ENCODE data around the gene PAGE3. TPM values are rescaled to one million over a fixed set of nuclear protein-coding genes. Genes with fewer than 3 reads are reported as not detected.

The PAGE3 gene, protein sequence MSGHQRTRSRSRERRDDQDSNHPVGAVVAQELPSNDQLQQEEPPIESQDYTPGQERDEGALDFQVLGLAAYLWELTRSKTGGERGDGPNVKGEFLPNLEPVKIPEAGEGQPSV
- total RNA-seq: not detected

DNA sequence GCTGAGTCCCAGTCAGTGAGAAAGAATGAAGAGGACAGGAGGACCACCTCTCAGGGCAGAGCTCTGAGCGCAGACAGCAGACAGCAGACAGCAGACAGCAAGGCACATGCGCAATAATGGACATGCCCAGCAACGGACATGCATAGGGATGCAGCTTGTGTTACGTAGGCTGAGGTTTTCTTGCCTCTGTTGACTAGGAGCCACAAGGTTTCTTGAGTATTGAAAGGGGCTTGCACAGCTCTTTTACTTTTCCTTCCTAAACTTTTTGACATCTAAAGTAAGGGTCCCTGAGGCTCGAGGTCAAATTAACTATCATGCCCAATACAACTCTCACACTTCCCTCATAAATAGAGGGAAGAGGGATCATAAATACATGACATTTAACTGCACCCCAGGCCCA, at the start of gene PAGE3:
Gene PAGE3, minus strand, starts transcription at position 101 of the 400 bp plus-strand sequence. CDS start 1,013 bp downstream, outside the sequence.
- no peak for FAIRE-seq
- DNase-seq (ENCODE audit: low spot score in 2 of 2): no peak

DNA sequence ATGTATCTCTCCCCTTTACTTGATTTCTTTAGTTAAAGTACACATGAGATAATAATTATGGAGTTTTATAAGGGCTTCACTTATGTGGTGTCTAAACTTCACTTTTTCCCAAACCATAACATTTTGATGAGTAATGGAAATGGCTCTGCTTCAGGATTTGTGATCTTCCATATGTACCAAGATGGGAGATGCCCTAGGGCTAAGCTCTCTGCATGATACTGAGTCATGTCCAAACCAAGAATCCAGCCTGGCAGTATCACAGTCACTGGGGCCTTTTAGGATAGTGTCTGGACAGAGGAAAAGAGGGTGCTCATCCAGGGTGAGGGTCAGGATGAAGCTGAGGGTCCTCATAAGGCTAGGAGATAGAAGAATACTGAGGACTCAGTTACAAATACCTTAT, 47.9 kb upstream of the PAGE3 start:
- FAIRE-seq: no peak
- no peak for DNase-seq (ENCODE audit: low spot score in 2 of 2)

DNA sequence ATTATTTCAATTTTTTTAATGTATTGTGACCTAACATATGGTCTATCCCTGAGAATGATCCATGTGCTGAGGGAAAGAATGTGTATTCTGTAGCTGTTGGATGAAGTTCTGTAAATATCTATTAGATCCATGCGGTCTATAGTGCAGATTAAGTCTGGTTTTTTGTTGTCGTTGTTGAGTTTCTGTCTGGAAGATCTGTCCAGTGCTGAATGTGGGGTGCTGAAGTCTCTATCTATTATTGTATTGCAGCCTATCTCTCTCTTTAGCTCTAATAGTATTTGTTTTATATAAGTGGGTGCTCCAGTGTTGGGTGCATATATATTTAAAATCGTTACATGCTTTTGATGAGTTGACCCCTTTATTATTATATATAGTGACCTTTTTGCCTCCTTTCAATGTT, 26.2 kb upstream of the PAGE3 start:
- FAIRE-seq (no peak), DNase-seq (ENCODE audit: low spot score in 2 of 2) (no peak)

DNA sequence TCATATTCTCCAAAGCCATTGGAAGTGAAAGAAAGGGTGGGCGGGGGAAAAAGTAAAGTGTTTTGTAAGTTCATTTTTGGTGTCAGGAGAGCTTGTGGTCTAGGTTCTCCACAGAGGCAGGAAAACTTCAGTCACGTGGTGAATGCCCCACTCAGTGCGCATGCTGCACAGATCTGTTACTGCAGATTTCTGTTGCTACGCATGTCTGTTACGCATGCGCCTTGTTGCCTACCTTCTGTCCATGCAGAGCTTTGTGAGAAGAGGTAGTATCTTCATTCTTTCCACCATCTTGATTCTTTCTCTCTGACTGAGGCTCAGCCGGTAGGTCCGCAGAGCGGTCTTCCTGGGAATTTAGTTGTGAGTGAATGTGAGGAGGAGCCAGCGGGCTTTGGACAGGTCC, 15.1 kb upstream of the PAGE3 start:
- DNase-seq (ENCODE audit: low spot score in 2 of 2) (no peak), FAIRE-seq (no peak)

DNA sequence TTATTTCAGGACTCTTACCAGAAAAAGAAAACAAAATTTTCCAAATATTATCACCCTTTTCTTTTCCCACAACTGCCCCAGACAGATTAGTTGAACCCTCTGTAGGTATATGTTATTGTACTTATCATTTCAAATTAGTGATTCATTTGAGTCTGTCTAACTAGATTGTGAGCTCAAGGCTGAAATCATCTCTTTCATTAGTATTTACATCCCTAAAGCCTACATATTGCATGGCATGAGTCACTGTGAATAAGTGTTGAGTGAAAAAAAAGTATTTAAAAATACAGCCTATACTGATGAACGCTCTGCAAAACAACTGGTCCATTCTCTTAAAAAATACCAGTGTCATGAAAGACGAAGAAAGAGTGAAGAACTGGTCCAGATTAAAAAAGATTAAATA, 3.9 kb downstream of the PAGE3 start:
- FAIRE-seq (no peak), DNase-seq (ENCODE audit: low spot score in 2 of 2) (no peak)

DNA sequence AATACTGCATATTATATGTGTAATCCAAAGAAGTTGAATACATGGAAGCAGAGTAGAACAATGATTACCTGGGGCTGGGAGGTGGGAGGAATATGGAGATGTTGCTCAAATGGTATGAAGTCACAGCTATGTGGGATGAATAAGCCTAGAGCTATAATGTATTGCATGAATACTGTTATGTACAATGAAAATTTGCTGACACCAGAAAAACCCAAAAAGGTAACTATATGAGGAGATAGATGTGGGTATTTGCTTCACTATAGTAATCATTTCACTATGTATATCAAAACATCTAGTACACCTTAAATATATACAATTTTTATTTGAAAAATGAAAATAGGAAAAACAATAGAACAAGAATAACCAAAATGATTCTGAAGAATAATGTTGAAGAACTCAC, 11.2 kb downstream of the PAGE3 start:
- FAIRE-seq: peak; percentile 10
- no peak for DNase-seq (ENCODE audit: low spot score in 2 of 2)

DNA sequence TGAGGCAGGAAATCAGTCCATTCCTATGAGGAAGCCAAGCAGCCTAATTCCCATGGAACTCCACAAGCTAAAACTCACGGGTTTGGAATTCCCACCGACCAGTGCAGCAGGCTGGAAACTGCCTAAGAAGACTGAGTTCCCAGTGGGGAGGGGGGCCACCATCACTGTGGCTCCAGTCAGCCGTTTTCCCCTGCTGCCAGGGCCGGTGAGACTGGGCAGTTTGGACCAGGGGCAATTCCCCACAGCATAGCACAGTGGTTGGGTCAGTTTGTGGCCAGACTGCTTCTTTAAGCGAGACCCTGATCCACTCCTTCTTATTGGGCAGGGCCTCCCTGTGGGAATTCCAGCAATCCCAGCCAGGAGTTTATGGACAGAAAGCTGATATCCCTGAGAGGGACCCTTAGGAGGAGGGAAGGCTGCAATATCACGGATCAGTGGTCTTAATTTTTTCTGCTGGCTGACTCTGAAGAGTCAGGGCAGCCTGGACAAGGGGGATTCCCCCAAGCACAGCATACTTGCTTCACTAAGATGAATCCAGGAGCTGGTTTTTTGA, 23.9 kb downstream of the PAGE3 start:
- DNase-seq (ENCODE audit: low spot score in 2 of 2): no peak
- FAIRE-seq: no peak

DNA sequence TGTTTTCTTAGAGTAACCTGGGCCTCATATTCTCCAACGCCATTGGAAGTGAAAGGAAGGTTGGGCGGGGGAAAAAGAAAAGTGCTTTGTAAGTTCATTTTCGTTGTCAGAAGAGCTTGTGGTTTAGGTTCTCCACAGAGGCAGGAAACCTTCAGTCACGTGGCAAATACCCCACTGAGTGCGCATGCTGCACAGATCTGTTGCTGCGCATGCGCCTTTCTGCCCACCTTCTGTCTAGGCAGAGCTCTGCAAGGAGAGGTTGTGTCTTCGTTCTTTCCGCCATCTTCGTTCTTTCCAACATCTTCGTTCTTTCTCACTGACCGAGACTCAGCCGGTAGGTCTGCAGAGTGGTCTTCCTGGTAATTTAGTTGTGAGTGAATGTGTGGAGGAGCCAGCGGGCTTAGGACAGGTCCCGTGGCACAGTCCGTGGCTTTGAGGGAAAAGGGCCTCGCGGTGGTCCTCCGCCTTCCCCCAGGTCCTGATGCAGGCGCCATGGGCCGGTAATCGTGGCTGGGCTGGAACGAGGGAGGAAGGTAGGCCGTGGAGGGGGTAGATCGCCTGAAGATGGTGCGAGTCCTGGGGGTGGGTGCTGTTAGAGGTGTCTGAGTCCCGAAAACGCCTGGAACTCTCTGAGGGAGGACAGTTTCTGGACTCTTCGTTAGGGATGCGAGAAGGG, 44.5 kb downstream of the PAGE3 start, which contains the start of gene PAGE5:
Gene PAGE5, plus strand, starts transcription at position 228 of the 676 bp plus-strand sequence. CDS start 1,037 bp downstream, outside the sequence.
- no peak for FAIRE-seq
- DNase-seq (ENCODE audit: low spot score in 2 of 2): no peak

DNA sequence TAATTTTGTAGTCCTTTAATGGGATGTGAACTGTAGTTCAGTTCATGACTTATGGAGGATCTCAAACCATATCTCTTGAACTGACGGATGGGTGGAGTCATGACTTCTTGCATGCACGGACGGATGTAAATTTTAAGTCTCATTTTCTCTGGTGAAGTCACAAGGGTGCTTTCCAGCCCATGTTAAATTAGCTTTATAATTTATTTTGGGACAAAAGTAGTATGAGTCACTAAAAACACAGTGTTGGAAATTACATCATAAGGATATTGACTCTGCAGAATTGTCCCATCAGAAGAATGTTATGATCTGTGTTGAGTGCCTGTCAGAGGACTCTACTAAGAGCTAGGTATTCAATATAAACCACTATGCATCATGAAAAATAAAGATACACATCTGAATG, 51.3 kb downstream of the PAGE3 start:
- DNase-seq (ENCODE audit: low spot score in 2 of 2) (no peak), FAIRE-seq (no peak)

DNA sequence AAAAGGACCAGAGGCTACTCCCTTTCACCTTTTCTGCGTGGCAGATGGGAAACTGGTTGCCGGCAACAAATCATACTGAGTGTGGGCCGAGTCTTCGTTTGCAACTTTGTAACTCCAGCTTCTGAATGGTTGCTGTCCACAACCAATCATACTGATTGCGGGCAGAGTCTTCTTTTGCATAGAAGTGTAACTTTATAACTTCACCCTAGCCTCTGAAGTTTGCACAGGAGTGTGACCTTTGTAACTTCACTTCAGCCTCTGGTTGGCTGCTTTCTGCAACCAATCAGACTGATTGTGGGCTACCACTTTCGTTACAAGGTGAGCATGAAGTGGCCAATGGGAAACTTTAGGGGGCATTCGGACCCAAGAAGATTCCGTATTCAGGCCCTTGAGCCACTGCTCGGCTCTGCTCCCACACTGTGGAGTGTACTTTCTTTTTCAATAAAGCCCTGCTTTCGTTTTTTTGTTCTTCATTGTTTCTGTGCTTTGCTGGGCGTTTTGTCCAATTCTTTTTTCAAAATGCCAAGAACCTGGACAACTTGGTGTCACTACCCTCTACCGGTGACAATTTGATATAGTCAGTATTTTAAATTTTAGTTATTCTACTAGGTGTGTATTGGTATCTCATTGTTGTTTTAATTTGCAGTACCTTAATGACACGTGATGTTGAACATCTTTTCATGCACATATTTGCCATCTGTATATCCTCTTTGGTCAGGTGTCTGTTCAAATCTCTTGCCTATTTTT, 53.6 kb downstream of the PAGE3 start:
- no peak for FAIRE-seq
- DNase-seq (ENCODE audit: low spot score in 2 of 2): no peak

Other genes starting within 250 kb of the PAGE3 start
- 50.1 TPM for gene ALAS2, start 233.9 kb downstream of the PAGE3 start, total RNA-seq
- not detected for gene PAGE2B, start 189.9 kb downstream of the PAGE3 start, total RNA-seq
- gene PAGE2, start 175.9 kb downstream of the PAGE3 start, total RNA-seq: not detected
- gene PAGE5, start 44.6 kb downstream of the PAGE3 start, total RNA-seq: not detected
- gene MAGEH1, start 187.2 kb upstream of the PAGE3 start, total RNA-seq: 119 TPM
- 4.5 TPM for gene USP51, start 224.9 kb upstream of the PAGE3 start, total RNA-seq